DND-41 (cell line): ENCODE data around the gene BCAS3.

Experiments
- EZH2 ChIP-seq: IDR thresholded peaks from 3 replicates; pipeline ENCODE4 v1.6.1; 2012; ENCODE audit warnings: borderline replicate concordance, low read depth, mild to moderate bottlenecking, moderate library complexity, low read length, inconsistent platforms; ENCODE audit not compliant: severe bottlenecking
- TF ChIP-seq, protein P1 (sequence below): IDR thresholded peaks from 2 replicates; pipeline ENCODE4 v1.5.1; 2012; ENCODE audit warnings: borderline replicate concordance, low read length, moderate library complexity, mild to moderate bottlenecking; ENCODE audit not compliant: poor library complexity, severe bottlenecking; ENCODE audit errors: extremely low read depth

GRCh38 chr17:61398721-61399130, 721.1 kb downstream of the BCAS3 start:
- TF ChIP-seq, protein P1, sequence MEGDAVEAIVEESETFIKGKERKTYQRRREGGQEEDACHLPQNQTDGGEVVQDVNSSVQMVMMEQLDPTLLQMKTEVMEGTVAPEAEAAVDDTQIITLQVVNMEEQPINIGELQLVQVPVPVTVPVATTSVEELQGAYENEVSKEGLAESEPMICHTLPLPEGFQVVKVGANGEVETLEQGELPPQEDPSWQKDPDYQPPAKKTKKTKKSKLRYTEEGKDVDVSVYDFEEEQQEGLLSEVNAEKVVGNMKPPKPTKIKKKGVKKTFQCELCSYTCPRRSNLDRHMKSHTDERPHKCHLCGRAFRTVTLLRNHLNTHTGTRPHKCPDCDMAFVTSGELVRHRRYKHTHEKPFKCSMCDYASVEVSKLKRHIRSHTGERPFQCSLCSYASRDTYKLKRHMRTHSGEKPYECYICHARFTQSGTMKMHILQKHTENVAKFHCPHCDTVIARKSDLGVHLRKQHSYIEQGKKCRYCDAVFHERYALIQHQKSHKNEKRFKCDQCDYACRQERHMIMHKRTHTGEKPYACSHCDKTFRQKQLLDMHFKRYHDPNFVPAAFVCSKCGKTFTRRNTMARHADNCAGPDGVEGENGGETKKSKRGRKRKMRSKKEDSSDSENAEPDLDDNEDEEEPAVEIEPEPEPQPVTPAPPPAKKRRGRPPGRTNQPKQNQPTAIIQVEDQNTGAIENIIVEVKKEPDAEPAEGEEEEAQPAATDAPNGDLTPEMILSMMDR, result no peak
- TF ChIP-seq EZH2, result no peak
